Testis (tissue), 3 donors: Measurements from ENCODE around the gene LYPD6B. TPM values are rescaled to one million over a fixed set of nuclear protein-coding genes. Genes with fewer than 3 reads are reported as not detected.

ENCODE experiments used
- DNase-seq: peaks from one replicate; pipeline ENCODE4 v3.0.0-alpha.2; 2019
- H3K27ac ChIP-seq, 2 donors: fragments of 200-600 bp; sonication (generic); one replicate each; pipeline ENCODE4 v1.5.1; 2019
- H3K27me3 ChIP-seq: fragments of 200-600 bp; sonication (generic); one replicate; pipeline ENCODE4 v1.5.1; 2019
- H3K36me3 ChIP-seq: fragments of 200-600 bp; sonication (generic); one replicate; pipeline ENCODE4 v1.5.1; 2017; ENCODE audit warnings: low read depth; ENCODE audit errors: missing control alignments
- H3K4me1 ChIP-seq: fragments of 200-600 bp; sonication (generic); one replicate; pipeline ENCODE4 v1.5.1; 2019
- H3K4me3 ChIP-seq, 2 donors: fragments of 200-600 bp; sonication (generic); one replicate each; pipeline ENCODE4 v1.5.1; 2017 to 2019
- H3K9me3 ChIP-seq: fragments of 200-600 bp; sonication (generic); one replicate; pipeline ENCODE4 v1.5.1; 2017
- POLR2A ChIP-seq: fragments of 450-650 bp; IDR thresholded peaks from one replicate; pipeline ENCODE4 v1.6.1; 2017; ENCODE audit warnings: antibody characterized with exemption, mild to moderate bottlenecking, moderate library complexity
- WGBS, 2 donors: methylation state at CpG; one replicate each; pipeline ENCODE4 v1.1.5; 2018; 5-methylcytosine and 5-hydroxymethylcytosine counted together
- intact Hi-C: fragments of 100-400 bp; cut with DNase I; formaldehyde crosslinking; loops from one replicate; pipeline ENCODE4 v1.15.1; 2023; ENCODE audit warnings: low total_unique reads
- polyA plus RNA-seq: library from polyadenylated mRNA; stranded (reverse); fragments of 350-450 nt; fragmentation: Illumina TruSeq; extraction: RNeasy Lipid Tissue Mini Kit (QIAGEN cat#74804); gene quantifications from one replicate; pipeline ENCODE4 v1.2.3, GENCODE V29; 2014; ENCODE audit warnings: low read depth, low replicate concordance; ENCODE audit not compliant: insufficient read depth
- total RNA-seq, 2 donors: library from RNA; depleted of rRNA; stranded (reverse); fragments of >200 nt; gene quantifications; one replicate each; pipeline ENCODE4 v1.2.3, GENCODE V29; 2016
- TF ChIP-seq, protein P1 (sequence below), 3 experiments: fragments of 450-650 bp in 2 of 3; fragments of 200-600 bp in 1 of 3; sonication (generic) in 1 of 3; IDR thresholded peaks; one replicate each; pipeline ENCODE4 v1.5.1; 2016 to 2019; ENCODE audit warnings: antibody characterized with exemption in 3 of 3, mild to moderate bottlenecking in 2 of 3, moderate library complexity in 1 of 3

The LYPD6B gene
- total and polyA plus RNA-seq, 3 donors from 2014 or later = 41.9 to 53.0 (median 45.2) TPM

DNA sequence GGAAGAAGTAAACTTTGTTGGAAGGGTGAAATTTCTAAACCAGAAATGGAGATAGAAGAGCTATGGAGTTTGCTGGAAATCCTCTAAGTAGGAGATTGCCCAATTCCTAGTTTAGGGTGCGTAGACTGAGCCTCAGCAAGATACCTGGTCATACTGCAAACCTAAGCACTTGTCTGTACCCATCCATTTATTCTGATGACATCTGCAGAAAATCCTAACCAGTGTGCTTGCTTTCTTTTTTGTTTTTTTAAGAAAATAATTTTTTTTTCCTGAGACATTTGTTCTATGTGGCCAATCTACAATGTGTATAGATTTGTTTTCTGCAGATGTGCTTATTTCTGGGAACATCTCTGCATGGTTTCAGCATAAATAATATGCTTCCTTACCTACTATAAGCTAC lies 144.7 kb downstream of the LYPD6B start:
- Histone ChIP-seq H3K4me1 (no peaks in the 10 kb centered on the region), H3K4me3 (no peak overlapping the region), H3K9me3 (no peaks in the 10 kb centered on the region), H3K36me3 (no peaks in the 10 kb centered on the region), H3K27me3 (no peaks in the 10 kb centered on the region), H3K27ac (no peak overlapping the region)
- intact Hi-C loops = no loop called here
- TF ChIP-seq, protein P1, sequence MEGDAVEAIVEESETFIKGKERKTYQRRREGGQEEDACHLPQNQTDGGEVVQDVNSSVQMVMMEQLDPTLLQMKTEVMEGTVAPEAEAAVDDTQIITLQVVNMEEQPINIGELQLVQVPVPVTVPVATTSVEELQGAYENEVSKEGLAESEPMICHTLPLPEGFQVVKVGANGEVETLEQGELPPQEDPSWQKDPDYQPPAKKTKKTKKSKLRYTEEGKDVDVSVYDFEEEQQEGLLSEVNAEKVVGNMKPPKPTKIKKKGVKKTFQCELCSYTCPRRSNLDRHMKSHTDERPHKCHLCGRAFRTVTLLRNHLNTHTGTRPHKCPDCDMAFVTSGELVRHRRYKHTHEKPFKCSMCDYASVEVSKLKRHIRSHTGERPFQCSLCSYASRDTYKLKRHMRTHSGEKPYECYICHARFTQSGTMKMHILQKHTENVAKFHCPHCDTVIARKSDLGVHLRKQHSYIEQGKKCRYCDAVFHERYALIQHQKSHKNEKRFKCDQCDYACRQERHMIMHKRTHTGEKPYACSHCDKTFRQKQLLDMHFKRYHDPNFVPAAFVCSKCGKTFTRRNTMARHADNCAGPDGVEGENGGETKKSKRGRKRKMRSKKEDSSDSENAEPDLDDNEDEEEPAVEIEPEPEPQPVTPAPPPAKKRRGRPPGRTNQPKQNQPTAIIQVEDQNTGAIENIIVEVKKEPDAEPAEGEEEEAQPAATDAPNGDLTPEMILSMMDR (IDR thresholded peaks at IDR 0.05) = no peak
- TF ChIP-seq POLR2A = no peak
- DNase-seq = no peak
- WGBS, 2 donors = 89 to 94% methylated on average over 1 of the region's 1 CpG

DNA sequence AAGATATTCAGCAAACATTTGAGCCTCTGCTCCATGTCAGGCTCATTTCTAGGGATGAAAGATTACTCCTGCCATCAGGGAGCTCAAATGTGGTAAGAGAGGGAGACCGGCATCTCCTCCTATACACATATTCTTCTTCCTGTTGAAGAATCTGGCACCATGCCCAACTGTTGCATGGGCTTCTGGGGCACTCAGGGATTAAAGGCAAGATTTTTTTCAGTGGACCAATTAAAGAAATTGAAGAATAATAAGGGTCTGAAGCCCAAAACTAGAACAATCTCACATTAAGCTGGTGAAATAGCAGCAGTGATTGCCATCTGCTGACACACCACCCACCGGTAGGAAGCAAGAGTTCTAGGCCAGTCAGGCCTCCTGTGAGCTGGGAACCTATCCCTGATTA lies 146.5 kb downstream of the LYPD6B start:
- WGBS, 2 donors = 77 to 83% methylated on average over 2 of the region's 2 CpGs
- TF ChIP-seq POLR2A = no peak
- TF ChIP-seq, protein P1 (IDR thresholded peaks at IDR 0.05) = no peak
- Histone ChIP-seq H3K27me3 (no peaks in the 10 kb centered on the region), H3K9me3 (no peaks in the 10 kb centered on the region), H3K4me3 (no peak overlapping the region), H3K4me1 (no peaks in the 10 kb centered on the region), H3K36me3 (no peaks in the 10 kb centered on the region), H3K27ac (no peak overlapping the region)
- DNase-seq = no peak
- intact Hi-C loops = no loop called here

DNA sequence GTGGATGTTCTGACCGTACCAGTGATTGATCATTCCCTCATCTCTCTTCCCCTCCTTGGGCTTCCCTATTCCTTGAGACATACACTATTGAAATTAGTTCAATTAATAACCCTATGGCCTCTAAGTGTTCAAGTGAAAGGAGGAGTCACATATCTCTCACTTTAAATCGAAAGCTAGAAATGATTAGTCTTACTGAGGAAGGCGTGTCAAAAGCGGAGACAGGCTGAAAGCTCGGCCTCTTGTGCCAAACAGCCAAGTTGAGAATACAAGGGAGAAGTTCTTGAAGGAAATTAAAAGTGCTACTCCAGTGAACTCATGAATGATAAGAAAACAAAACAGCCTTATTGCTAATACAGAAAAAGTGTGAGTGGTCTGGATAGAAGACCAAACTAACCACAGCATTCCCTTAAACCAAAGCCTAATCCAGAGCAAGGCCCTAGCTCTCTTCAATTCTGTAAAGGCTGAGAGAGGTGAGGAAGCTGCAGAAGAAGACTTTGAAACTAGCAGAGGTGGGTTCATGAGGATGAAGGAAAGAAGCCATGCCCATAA lies 147.5 kb downstream of the LYPD6B start:
- no peak for DNase-seq
- H3K27me3 ChIP-seq = no peaks in the 10 kb centered on the region
- no peak overlapping the region for H3K4me3 ChIP-seq
- H3K9me3 ChIP-seq = no peaks in the 10 kb centered on the region
- intact Hi-C loops = no loop called here
- 83 to 90% methylated on average over 5 of the region's 5 CpGs for WGBS, 2 donors
- H3K36me3 ChIP-seq = no peaks in the 10 kb centered on the region
- H3K4me1 ChIP-seq = no peaks in the 10 kb centered on the region
- no peak overlapping the region for H3K27ac ChIP-seq
- TF ChIP-seq, protein P1 (IDR thresholded peaks at IDR 0.05) = no peak
- no peak for TF ChIP-seq POLR2A

DNA sequence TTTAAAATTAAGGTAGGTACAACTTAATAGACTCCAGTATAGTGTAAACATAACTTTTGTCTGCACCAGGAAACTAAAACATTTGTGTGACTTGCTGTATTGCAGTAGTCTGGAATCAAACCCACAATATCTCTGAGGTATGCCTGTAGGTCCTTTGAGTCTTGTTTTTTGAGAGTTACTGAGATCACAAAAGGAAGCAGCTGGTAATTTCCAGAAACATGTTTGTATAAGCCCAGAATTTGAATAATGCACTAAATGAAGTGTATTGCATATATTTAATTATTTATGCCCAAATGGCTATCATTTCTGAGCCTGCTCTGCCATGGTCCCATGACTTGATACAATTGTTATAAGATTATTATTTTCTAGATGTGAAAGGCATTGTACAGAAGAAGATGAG lies 148.6 kb downstream of the LYPD6B start:
- no peak overlapping the region for H3K4me3 ChIP-seq

DNA sequence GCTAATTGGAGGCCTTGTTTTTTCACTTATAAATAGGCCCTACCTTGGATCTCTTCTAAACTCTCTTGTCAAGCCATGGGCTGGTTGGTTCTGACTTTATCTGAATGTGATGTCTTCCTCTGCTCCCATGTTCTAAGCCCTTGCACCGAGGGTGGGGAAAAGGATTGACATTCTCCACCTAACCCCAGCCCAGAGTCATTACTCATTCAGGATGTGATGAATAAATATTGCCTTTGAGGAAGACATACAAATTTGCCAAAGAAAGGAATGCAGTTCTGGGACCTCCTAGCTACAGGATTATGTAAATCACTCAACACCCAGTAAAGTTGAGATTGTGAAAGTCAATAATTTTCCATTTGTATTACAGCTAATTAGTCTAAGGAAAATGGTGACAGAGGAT lies 149.8 kb downstream of the LYPD6B start:
- H3K4me1 ChIP-seq = no peaks in the 10 kb centered on the region
- no peak overlapping the region for H3K27ac ChIP-seq
- WGBS, 2 donors = 21 to 41% methylated on average over 1 of the region's 1 CpG
- DNase-seq = no peak
- H3K9me3 ChIP-seq = no peaks in the 10 kb centered on the region
- intact Hi-C loops = no loop called here
- no peaks in the 10 kb centered on the region for H3K27me3 ChIP-seq
- H3K4me3 ChIP-seq = no peak overlapping the region
- TF ChIP-seq POLR2A = no peak
- TF ChIP-seq, protein P1 (IDR thresholded peaks at IDR 0.05) = no peak
- no peaks in the 10 kb centered on the region for H3K36me3 ChIP-seq

More for the DNA sequence above, 148.6 kb downstream of the LYPD6B start:
- no peak overlapping the region for H3K27ac ChIP-seq
- H3K9me3 ChIP-seq = no peaks in the 10 kb centered on the region
- H3K4me1 ChIP-seq = no peaks in the 10 kb centered on the region
- DNase-seq = no peak
- no peaks in the 10 kb centered on the region for H3K27me3 ChIP-seq
- no peaks in the 10 kb centered on the region for H3K36me3 ChIP-seq
- TF ChIP-seq, protein P1 (IDR thresholded peaks at IDR 0.05) = no peak
- TF ChIP-seq POLR2A = no peak
- intact Hi-C loops = no loop called here
